ENCODE measurements around the gene LCE2A.

LCE2A gene

DNA sequence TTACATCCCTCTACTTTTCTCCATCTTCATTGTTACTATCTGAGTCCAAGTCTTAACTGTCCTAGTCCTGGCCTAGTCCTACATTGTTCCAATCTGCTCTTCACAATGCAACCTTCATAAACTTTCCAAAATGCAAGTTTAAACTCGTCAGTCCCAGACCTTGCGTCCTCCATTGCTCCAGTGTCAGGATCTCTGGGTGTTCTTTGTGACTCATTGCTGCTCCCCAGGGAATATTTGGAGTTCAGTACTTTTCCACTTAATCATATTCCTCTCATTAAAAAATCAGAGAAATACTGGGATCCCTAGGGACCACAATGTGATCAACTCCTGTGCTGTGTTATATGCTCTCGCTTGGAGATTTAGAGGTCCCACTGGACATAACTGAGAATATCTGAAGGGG, 41.7 kb downstream of the LCE2A start:
- Histone ChIP-seq H3K9me3 (ENCODE audit: control insufficient read depth, low read length) (no peaks in the 10 kb centered on the region), H3K27me3 (replicated peaks; ENCODE audit: control insufficient read depth, insufficient read depth, low read length, poor library complexity, severe bottlenecking) (no peaks in the 10 kb centered on the region), H3K36me3 (ENCODE audit: control insufficient read depth, insufficient read depth, low read length) (no peaks in the 10 kb centered on the region), H3K4me1 (ENCODE audit: control insufficient read depth, insufficient read depth, low read length, poor library complexity, severe bottlenecking) (no peaks in the 10 kb centered on the region), H3K4me3 (ENCODE audit: insufficient read depth, low read depth, low read length, poor library complexity, severe bottlenecking) (no peak overlapping the region), H3K27ac (ENCODE audit: insufficient read depth, low read length, poor library complexity, severe bottlenecking) (no peak overlapping the region)
- no peak for DNase-seq

DNA sequence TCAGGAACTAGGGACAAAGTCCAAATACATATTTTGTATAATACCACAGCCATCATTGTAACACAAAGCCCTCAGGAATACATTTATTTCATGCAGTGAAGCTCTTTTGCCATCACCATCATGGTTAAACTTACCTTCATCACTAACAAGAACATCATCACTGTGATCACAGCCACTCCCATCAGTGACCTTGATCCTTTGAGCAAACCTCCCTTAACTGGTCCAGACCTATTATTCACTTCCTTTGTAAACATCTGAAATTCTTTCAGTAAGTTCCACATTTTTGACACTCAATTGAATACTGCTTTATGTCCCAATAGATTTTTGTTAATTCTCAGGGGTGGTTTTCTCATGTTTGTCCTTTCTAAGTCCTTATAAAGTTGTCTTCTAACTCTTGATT, 43.5 kb downstream of the LCE2A start:
- no peaks in the 10 kb centered on the region for H3K4me1 ChIP-seq (ENCODE audit: control insufficient read depth, insufficient read depth, low read length, poor library complexity, severe bottlenecking)

DNA sequence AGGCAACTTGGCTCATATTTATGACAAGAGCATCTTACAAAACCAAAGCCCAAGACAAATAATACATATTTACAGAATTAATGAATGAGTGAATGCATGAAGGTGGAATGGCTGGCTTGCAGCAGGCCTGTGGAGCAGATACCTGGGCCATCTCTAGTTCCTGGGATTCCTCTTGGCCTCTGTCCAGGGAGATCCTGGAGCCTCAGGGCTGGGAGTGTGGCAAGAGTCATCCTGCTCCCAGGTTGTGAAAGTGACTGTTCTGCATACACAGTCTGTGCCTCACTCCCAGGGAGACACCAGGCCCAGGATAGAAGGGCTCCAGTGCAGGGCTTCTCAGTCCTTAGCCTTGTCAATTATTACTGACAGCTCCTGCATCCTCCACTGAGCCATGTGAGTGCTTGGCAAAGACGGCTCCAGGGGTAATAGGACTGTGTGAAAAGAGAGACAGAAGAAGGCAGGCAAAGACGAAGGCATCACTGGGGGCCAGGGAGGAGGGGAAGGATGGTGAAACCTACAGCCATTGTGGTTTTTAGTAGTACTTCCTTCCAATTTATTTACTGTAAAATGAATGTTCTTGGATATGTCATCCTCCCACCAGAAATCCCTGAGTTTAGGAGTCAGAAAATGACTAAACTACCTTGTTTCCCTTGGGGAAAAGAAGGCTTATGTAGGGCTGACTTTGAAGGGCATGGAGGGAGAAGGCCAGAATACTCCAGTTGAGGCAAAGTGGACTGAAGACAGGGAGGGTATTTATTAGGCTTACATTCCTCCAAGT, 45.4 kb downstream of the LCE2A start:
- no peak overlapping the region for H3K4me3 ChIP-seq (ENCODE audit: insufficient read depth, low read depth, low read length, poor library complexity, severe bottlenecking)
- H3K9me3 ChIP-seq (ENCODE audit: control insufficient read depth, low read length): no peaks in the 10 kb centered on the region
- no peaks in the 10 kb centered on the region for H3K27me3 ChIP-seq (replicated peaks; ENCODE audit: control insufficient read depth, insufficient read depth, low read length, poor library complexity, severe bottlenecking)
- no peak for DNase-seq
- H3K36me3 ChIP-seq (ENCODE audit: control insufficient read depth, insufficient read depth, low read length): no peaks in the 10 kb centered on the region
- no peaks in the 10 kb centered on the region for H3K4me1 ChIP-seq (ENCODE audit: control insufficient read depth, insufficient read depth, low read length, poor library complexity, severe bottlenecking)
- H3K27ac ChIP-seq (ENCODE audit: insufficient read depth, low read length, poor library complexity, severe bottlenecking): no peak overlapping the region

More for the DNA sequence above, 43.5 kb downstream of the LCE2A start:
- H3K27me3 ChIP-seq (replicated peaks; ENCODE audit: control insufficient read depth, insufficient read depth, low read length, poor library complexity, severe bottlenecking): no peaks in the 10 kb centered on the region
- no peaks in the 10 kb centered on the region for H3K36me3 ChIP-seq (ENCODE audit: control insufficient read depth, insufficient read depth, low read length)
- no peak overlapping the region for H3K4me3 ChIP-seq (ENCODE audit: insufficient read depth, low read depth, low read length, poor library complexity, severe bottlenecking)
- H3K9me3 ChIP-seq (ENCODE audit: control insufficient read depth, low read length): no peaks in the 10 kb centered on the region
- DNase-seq: no peak
- H3K27ac ChIP-seq (ENCODE audit: insufficient read depth, low read length, poor library complexity, severe bottlenecking): no peak overlapping the region

DNA sequence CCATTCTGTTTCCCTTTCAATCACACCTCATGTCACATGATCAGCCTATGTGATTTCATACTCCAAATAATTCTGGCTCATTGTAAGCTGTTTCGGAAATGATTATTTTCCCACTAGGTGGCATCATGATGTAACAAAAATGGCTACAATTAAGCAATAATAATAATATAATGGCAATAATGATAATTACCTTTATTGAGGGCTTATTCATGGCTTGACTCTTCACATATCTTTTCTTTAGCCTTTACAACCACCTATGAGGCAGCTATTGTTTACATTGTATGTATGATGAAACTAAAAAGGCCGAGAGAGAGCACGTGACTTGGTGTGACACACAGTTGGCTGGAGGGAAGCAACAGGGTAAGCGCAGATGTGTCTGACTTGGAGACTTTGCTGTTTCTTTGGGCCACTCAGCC, 47.2 kb downstream of the LCE2A start:
- H3K9me3 ChIP-seq (ENCODE audit: control insufficient read depth, low read length): no peaks in the 10 kb centered on the region
- no peak overlapping the region for H3K27ac ChIP-seq (ENCODE audit: insufficient read depth, low read length, poor library complexity, severe bottlenecking)
- no peak overlapping the region for H3K4me3 ChIP-seq (ENCODE audit: insufficient read depth, low read depth, low read length, poor library complexity, severe bottlenecking)
- no peaks in the 10 kb centered on the region for H3K36me3 ChIP-seq (ENCODE audit: control insufficient read depth, insufficient read depth, low read length)
- H3K4me1 ChIP-seq (ENCODE audit: control insufficient read depth, insufficient read depth, low read length, poor library complexity, severe bottlenecking): no peaks in the 10 kb centered on the region
- peaks cover under 1% of the 10 kb centered on the region for H3K27me3 ChIP-seq (replicated peaks; ENCODE audit: control insufficient read depth, insufficient read depth, low read length, poor library complexity, severe bottlenecking)
- no peak for DNase-seq

DNA sequence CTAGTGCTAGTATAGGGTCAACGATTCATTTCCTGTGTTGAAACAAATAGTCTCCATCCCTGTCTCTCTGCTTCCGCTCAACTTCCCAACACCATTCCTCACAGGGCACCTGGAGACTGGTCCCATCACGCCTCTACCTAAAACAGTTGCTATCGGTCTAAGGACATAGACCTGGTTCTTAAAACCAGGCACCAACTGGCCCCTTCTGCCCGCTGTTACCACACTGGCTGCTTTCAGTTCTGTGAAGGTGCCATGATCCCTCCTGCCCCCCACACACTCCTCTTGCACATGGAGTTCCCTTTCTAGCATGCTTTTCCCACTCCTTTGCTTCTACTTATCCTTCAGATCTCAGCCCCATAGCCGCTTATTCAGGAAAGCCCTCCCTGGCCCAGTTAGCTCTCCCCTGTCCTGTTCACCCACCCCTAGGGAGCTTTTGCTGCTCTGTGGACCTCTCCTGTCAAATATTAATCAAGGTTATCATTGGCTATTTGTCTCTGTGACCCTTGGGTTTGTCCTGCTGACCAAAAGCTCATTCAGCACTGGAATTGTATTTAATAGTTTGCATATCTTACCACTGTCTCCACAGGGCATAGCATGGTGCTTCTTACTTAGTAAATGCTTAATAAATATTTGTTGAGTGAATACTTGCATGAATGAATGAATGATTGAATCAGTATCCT, 47.8 kb downstream of the LCE2A start:
- no peaks in the 10 kb centered on the region for H3K9me3 ChIP-seq (ENCODE audit: control insufficient read depth, low read length)
- no peak for DNase-seq
- H3K4me3 ChIP-seq (ENCODE audit: insufficient read depth, low read depth, low read length, poor library complexity, severe bottlenecking): no peak overlapping the region
- H3K36me3 ChIP-seq (ENCODE audit: control insufficient read depth, insufficient read depth, low read length): no peaks in the 10 kb centered on the region
- no peak overlapping the region for H3K27ac ChIP-seq (ENCODE audit: insufficient read depth, low read length, poor library complexity, severe bottlenecking)
- no peaks in the 10 kb centered on the region for H3K4me1 ChIP-seq (ENCODE audit: control insufficient read depth, insufficient read depth, low read length, poor library complexity, severe bottlenecking)
- H3K27me3 ChIP-seq (replicated peaks; ENCODE audit: control insufficient read depth, insufficient read depth, low read length, poor library complexity, severe bottlenecking): peaks cover 5% of the 10 kb centered on the region

DNA sequence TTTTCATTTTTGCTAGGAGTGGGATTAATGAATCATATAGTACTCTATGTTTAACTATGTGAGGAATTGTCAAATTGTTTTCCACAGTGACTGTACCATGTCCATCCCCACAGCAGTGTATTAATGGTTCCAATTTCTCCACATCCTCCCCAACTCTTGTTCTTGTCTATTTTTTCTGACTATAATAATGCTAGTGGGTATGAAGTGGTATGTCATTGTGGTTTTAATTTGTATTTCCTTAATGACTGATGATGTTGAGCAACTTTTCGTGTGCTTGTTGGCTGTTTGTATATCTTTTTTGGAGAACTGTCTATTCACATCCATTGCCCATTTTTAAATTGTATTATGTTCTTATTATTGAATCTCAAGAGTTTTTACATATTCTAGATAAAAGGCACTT, 49.7 kb downstream of the LCE2A start:
- H3K27me3 ChIP-seq (replicated peaks; ENCODE audit: control insufficient read depth, insufficient read depth, low read length, poor library complexity, severe bottlenecking): peaks cover 5% of the 10 kb centered on the region
- no peaks in the 10 kb centered on the region for H3K36me3 ChIP-seq (ENCODE audit: control insufficient read depth, insufficient read depth, low read length)
- no peak overlapping the region for H3K27ac ChIP-seq (ENCODE audit: insufficient read depth, low read length, poor library complexity, severe bottlenecking)
- no peaks in the 10 kb centered on the region for H3K9me3 ChIP-seq (ENCODE audit: control insufficient read depth, low read length)
- no peak overlapping the region for H3K4me3 ChIP-seq (ENCODE audit: insufficient read depth, low read depth, low read length, poor library complexity, severe bottlenecking)
- no peaks in the 10 kb centered on the region for H3K4me1 ChIP-seq (ENCODE audit: control insufficient read depth, insufficient read depth, low read length, poor library complexity, severe bottlenecking)
- DNase-seq: no peak
